GM18870 (cell line): ENCODE results near the gene SRC.

Experiments used
- ATAC-seq: cut with Tn5 transposase; IDR thresholded peaks from one replicate; pipeline ENCODE4 v1.9.1; 2021; ENCODE audit warnings: moderate library complexity; ENCODE audit not compliant: unreplicated experiment

Gene SRC

DNA sequence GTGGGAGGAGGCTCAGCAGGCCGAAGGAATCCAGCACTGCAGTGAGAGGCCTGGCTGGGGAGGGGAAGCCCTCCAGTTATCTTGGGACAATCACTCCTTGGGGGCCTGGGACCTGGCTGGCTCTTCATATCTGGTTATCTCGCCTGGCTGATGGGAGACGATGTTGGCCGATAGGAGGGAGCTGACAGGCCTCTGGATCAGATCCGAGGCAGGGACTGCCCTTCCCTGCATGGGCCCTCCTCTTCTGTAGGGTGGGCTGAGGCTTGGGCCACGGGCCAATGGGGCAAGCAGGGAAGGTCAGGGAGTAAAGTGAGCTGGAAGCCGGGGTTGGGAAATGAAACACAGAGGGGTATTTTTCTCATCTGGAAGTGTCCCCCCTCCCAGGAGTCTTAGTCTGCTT lies 31.3 kb upstream of the SRC start:
- ATAC-seq, result no peak

DNA sequence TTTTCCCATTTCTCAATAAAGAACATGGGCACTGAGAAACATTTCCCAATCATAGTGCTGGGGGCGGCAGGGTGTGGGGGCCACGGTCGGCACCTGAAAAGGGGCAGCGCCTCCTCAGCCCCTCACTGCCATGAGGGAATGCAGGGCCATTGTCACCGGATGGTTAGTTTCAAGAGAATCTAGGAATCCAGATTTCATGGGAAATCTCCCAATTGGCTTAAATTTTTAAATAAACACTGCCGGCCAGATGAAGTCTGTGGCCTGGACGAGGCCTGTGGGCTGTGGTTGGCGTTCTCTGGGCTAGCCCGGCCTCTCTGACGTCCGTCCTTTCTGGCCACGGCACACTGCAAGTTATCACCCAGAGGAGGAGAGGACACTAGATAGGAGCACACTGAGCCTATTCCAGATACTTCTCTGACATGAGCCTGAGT lies 30.9 kb upstream of the SRC start:
- ATAC-seq, result no peak

DNA sequence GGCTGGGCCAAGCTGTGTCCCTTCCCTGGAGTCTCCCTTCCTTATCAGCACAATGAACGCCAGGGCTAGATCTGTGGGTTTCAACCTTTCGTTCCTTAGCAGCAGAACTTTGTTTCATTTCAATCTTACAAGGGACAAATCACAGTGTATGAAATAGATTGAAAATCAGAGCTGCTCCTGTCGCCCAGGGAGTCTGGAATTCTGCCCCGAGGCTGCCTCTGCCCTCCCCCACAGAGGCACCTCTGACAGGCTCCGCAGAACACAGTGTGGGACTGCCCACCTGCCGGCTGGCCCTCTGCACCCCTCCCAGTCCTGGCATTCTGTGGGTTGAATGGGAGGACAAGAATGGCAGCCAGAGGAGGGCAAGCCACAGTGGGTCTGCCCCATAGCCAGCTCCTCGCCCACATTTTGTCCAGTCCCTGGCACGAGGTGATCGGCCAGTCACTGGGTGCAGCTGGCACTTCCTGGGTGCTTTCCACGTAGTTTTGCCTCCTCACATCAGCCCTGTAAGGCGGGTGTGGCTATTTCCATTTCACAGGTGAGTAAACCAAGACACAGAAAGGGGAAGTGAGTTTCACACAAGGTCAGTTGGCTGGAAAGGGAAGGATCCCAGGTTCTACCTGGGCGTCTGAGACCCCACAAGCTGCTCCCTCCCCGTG lies 30.4 kb upstream of the SRC start:
- peak; percentile 31 for ATAC-seq

DNA sequence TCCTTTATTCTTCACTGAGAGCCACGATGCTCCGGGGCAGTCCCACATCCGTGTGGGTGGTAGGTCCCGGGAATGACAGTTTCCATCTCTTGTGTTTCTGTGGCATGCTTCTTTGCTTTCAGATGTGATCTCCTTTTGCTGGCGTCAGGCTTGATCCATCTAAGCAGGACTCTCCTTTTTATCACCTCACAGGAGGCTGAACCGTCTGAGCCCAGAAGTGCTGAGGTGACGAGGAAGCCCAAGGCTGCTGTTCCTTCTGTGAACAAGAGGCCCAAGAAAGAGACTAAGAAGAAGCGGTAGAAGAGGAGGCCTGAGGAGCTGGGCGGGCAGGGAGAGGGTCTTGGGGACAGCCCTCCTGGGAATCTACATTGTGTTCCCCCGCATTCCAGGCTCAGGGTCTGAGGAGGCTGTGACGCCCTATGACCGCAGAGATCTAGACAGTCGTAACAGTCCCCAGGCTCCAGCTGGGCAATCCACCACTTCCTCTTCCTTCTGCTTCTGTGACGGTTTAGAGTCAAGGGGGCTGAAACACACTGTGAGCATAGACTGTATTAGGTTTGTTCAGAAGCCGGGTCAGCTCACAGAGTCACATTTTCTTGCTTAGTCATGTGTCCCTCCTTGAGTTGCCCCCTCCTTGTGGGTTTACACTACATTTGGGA lies 29.7 kb upstream of the SRC start:
- ATAC-seq, result peak; percentile 57

DNA sequence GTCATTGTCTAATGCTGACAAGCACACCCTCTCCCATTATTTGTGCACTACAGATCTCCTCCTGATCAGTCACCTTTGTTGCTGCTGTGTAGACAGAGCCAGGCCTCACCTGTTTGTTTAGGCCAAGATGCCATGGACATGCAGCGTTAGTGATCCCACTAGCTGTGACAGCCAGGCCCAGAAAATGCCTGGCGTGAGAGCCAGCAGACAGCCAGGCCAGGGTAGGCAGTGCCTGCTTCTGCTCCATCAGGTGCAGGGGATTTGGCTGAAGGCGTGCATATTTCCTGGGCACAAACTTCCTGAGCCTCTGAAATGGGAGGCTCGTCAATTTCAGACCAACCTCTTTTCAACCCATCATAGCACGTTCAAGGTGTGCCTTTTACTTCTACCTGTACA lies 29.2 kb upstream of the SRC start:
- ATAC-seq, result no peak

DNA sequence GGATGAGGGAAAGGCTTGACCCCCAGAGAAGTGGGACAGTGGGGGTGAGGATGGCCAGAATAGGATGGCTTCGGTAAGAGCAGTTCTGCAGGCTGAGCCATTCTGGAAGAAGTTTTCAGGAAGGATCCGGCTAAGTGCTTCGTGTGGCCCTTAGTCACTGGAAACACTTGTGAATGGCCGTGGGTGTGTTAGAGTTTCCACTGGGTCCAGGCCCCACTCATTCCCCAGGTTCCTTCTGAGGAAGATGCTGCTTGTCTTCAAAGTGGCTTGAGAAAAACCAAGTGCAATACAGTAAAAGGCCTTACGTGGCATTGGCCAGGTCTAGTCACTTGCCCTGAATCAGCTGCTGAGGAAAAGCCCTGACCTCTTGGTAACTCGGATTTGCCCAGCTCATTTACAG lies 28.6 kb upstream of the SRC start:
- no peak for ATAC-seq

DNA sequence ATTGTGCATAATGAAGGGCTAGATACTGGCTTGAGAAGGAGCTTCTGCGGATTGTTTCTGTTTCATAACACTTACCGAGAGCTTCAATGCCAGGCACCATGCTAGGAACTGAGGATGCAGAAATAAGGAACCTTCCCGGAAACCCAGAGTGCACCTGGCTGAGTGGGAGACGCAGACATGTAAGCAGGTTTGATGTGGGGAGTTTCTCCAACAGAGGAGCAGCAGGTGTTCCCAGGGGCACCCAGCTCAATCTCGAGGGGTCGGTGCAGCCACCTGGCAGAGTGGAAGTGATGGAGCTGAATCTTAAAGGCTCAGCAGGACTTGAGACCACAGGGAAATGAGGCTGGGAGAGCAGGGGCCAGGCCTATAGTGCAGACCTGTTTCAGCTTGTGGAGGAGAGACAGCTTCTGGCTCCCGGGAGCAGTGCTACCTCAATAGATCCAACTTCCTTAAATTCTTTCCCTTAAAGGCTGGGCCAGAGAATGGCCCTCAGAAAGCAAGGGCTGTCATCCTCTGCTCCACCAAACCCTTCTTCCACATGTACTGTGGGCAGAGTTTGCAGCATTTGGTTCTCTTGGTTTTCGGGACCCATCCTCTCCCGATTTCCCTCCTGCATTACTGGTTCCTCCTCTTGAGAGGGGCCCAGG lies 27.8 kb upstream of the SRC start:
- ATAC-seq, result no peak

DNA sequence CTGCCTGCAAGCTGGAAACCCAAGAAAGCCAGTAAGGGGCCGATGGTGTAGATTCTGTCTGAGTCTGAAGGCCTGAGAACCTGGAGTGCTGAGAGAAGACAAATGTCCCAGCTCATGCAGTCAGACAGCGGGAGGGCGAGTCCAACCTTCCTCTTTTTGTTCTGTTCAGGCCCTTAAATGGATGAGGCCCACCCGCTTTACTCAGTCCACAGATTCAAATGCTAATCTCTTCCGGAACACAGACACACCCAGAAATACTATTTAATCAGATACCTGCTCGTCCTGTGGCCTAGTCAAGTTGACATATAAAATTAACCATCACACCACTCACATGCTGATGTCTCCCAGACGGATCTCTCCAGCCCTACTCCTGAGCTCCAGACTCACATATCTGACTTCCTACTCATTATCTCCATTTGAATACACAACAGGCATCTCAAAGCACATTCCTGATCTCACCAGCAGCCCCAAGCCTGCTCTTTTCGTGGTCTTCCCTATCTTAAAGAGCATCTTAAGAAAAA lies 26.7 kb upstream of the SRC start:
- ATAC-seq, result no peak

DNA sequence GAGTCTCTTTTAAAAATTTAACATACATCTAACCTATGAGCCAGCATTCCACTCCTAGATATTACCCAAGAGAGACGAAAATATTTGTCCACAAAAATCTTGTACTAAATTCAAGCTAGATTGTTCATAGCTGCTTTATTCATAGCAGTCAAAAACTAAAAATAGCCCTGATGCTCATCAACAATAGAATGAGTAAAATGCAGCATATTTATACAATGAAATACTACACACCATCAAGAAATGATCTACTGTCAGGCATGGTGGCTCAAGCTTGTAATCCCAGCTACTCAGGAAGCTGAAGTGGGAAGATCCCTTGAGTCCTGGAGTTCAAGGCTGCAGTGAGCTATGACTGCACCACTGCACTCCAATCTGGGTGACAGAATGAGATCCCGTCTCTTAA lies 22.0 kb upstream of the SRC start:
- ATAC-seq, result no peak

DNA sequence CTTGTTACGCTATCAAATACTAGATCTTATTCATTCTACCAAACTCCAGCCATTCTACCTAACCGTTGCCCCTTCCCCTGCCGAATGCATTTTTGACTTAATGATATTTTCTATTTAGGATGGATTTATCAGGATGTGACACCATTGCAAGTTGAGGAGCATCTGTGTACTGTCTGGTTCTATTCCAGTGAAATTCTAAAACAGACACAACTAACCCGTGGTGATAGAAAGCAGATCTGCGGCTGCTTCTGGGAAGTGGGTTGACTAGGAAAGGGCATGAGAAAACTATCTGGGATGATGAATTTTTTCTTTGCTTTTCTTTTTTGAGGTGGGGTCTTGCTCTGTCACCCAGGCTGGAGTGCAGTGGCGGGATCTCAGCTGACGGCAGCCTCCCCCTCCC lies 20.7 kb upstream of the SRC start:
- no peak for ATAC-seq

DNA sequence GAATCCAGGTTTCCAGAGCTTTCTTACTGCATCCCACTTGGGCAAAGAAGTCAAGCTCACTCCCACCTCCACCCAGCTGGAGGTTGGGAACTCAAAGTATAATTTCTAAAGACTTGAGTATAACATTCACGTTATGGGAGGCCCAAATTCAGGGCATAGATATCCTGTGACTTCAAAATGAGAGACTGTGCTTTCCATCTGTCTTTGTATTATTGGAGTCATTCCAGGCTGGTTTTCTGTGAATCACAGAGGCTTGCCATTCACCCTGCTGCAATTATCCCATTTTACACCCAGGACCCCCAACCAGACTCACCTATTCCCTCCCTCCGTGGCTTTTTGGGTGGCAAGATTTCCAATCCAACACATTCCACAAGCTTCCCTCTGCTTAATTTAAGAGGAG lies 19.3 kb upstream of the SRC start:
- no peak for ATAC-seq

DNA sequence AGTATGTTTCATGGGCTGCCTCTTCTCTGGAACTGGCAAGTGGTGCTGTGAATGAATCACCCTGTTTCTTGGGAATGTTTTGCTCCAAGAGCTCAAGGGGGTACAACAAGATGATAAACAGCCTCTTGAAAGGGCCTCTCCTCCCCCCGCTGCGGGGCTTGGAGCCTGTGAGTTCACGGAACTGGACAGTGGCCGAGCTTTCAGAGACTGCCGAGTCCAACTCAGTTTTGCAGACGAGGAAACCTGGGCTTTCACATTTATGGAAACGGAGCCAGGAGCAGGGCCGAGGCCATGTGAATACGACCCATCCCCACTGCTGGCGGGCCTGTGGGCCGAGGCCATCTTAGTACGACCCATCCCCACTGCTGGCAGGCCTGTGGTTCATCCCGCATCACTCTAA lies 18.2 kb upstream of the SRC start:
- no peak for ATAC-seq

DNA sequence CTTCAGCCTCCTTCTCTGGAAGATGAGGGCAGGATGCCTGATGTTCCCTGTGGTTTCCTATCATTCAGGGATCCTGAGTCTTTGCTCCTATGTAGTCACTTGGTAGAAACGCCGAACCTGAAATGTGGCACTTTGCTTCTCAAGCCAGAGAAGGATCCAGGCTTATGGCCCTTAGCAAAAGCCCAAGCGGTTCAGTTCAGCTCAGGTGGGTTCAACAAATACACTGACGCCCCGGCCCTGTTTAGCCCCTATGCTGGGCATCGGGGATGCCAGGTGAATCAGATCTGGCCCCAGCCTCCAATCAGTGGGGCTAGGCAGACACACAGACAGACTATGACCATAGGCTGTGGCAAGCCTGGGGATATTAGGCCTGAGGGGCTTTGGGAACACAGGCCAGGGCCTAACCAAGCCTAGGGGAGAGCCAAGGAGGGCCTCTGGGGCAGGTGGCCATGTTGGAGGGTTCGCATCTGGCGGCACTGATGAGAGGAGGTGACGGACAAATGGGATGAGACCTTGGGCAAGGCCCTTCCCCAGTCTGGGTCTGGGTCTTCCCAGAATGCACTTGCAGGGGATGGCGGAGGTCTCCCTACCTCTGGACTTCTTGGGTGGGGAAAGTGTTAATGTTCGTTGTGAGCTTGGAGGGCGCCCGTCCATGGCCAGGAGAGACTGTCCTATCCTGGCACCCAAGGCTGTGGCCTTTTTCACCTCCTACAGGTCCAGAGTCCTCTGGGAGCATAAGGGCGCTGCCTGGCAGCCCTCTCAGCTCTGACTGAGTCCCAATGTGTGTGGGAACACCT lies 17.6 kb upstream of the SRC start:
- no peak for ATAC-seq

DNA sequence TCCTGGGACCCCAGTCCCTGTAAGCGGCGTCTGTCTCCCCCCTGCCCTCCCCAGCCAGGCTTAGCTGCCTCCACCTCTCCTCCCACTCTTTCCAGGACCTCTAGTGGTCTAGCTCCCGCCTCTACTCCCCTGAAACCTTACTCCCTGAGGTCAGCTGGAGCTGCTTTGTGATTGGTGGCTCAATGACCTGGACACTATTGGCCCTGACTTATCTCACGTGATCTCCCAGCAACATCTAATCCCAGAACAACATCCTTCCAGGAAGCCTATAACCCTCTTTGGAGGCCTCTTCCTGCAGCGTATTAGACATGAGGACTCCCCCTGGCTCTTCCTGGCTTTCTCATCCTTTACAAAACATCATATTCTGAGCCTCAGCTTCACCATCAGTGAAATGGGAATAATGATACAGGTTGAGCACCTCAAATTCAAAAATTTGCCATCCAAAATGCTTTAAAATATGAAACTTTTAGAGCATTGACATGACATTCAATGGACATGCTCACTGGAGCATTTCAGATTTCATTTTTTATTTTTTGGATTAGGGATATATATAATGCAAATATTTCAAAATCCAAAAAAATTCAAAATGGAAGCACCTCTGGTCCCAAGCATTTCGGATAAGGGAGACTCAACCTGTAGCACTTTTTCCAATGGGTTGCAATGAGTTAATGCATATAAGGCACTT lies 16.3 kb upstream of the SRC start:
- no peak for ATAC-seq

DNA sequence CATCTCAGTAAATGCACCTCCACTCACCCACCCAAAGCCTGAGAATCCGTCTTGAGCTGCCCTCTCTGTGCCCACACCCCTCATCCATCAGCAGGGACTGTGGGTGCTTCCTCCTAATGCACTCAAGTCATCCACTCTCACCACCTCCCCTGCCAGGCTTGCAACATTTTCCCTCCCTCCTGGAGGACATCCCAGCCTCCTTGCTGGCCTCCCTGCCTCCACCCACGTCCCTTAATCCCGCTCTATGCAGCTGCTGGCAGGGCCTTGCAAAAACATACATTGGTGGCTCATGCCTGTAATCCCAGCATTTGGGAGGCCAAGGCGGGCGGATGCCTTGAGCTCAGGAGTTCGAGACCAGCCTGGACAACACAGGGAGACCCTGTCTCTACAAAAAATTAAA lies 15.6 kb upstream of the SRC start:
- no peak for ATAC-seq

DNA sequence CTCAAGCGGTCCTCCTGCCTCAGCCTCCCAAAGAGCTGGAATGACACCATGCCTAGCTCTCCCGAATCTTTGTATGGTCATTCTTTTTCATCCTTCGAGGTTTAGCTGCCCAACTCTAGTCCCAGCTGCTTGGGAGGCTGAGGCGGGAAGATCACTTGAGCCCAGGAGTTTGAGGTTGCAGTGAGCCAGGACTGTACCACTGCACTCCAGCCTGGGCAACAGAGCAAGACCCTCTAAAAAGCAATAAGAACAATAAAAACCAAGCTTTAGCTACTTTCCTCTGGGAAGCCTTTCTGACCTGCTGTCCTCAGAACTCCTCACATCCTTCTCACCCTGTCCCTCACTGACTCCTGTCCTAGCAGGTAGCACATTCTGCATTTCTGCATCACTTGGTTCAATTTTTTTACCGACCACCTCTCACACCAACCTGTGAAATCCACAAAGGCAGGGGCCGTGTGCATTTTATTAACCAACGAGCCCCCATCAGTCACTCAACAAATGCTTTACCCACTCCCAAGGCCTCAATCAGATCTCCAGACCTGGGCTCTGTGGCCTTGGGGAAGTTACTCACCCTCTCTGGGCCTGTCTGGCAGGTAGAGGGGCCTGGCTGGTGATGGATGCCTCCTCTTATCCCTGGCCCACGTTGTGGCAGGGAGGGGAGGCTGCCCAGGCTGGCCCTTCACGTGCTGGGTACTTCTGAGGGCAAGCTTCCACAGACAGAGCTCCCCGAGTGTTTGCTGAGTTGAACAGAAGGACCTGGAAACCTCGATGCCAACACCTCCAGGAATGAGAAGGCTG lies 14.7 kb upstream of the SRC start:
- no peak for ATAC-seq

DNA sequence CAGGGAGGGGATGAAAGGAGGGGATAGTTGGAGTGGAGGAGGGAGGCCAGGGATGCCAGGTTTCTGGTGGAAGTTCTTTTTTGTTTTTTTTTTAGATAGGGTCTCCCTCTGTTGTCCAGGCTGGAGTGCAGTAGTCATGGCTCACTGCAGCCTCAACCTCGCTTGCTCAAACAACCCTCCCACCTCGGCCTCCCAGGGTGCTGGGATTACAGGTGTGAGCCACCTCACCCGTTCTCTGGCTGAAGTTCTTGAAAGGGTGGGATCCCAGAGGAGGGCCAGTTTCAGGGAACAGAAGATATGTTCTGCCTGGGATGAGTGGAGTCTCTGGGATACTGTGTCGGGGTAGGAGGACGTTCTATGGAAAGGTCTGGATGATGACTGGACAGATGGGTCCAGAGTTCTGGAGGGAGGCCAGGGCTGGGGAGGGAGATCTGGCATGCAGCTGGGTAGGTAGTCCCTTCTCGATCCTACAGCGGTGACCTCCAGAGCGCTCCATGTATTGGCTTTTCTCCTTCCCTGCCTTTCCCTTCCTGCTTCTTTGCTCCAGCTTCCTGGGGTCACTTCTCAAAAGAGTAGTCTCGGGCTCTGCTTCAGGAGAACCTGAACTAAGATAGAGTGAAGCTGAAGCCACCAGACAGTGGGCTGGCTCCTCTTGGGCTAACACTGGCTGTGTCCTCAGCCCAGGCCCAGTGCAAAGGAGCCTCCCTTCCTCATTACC lies 12.7 kb upstream of the SRC start:
- ATAC-seq, result no peak

DNA sequence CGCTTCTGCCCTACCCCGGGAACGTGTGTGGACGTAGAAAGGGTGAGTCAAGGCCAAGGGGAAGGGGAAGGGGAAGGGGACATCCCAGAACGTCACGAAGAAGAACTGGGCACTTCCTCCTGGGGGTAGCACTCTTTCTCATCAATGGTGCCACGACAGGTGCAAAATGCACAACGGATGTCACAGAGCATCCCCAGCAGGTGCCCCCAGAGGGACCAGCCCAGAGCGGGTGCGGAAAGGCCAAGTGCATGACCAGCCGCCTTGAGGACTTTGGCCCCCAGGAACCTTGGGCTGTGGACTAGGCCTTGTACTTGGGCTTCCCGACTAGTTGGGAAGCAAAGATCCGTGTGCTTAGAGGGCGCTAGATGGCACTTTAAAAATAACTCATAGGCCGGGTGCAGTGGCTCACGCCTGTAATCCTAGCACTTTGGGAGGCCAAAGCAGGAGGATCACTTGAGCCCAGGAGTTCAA lies 12.1 kb upstream of the SRC start:
- no peak for ATAC-seq

DNA sequence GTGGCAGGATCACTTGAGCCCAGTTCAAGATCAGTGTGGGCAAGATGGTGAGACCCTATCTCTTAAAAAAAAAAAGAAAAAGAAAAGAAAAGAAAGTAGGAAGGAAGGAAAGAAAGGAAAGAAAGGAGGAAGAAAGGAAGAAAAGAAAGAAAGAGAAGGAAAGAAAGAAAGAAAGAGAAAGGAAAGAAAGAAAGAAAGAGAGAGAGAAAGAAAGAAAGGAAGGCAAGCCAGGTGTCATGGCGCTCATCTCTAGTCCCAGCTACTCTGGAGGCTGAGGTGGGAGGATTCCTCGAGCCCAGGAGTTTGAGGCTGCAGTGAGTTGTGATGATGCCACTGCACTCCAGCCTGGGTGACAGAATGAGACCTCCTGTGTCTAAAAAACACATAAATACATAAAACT lies 11.5 kb upstream of the SRC start:
- no peak for ATAC-seq
